Measurements from ENCODE around the gene MEF2A.
"Not testable (repeated sequence)": the region's sequence is repeated elsewhere in the genome, so short reads cannot be mapped to it uniquely, and the experiment has no call there.

MEF2A gene

DNA sequence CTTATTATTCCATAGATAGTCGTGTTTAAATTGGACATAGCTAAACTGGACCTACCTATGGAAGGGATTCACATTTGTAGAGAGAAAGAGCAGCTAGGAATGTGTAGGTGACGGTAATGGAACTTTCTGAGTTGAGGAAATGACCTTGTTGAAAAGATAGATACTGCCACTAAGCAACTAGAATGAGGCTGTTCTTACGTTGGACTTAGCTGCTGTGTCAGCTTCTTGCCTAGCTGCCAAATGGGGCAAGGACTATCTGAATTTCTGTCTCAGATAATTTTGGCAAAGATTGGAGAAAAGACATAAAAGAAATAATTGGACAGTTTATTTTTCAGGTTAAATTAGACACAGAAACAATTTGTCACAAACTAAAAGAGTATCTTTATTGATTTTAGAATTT, 68.8 kb downstream of the MEF2A start:
- H3K9me3 ChIP-seq (ENCODE audit: control insufficient read depth, low read length) = no peaks in the 10 kb centered on the region
- H3K27me3 ChIP-seq (ENCODE audit: control insufficient read depth, insufficient read depth, low read length) = no peaks in the 10 kb centered on the region
- H3K9ac ChIP-seq (ENCODE audit: low read length) = no peak overlapping the region
- H3K4me1 ChIP-seq (ENCODE audit: control insufficient read depth, insufficient read depth, low read length) = no peaks in the 10 kb centered on the region
- H3K36me3 ChIP-seq (ENCODE audit: control insufficient read depth, insufficient read depth, low read length) = no peaks in the 10 kb centered on the region
- no peak overlapping the region for H3K4me3 ChIP-seq (ENCODE audit: low read length)

DNA sequence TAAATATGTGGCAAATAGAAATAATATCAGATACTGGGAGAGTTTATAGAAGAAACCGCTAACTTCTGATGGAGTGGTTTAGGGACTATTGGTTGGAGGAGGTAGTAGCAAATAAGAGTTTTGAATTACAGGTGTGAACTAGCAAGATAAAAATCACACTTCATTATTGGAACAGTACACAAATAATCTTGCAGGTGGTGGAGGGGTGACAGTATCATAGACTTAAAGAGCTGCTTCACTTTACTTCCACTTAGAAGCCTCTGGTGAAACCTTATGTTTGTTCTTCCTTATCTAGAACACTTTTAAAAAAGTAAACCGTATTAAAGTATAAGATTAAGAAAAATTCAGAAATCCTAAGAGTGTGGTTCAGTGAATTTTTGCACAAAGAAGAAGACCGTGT, 69.4 kb downstream of the MEF2A start:
- no peaks in the 10 kb centered on the region for H3K36me3 ChIP-seq (ENCODE audit: control insufficient read depth, insufficient read depth, low read length)
- H3K9ac ChIP-seq (ENCODE audit: low read length) = no peak overlapping the region
- H3K27me3 ChIP-seq (ENCODE audit: control insufficient read depth, insufficient read depth, low read length) = no peaks in the 10 kb centered on the region
- H3K4me1 ChIP-seq (ENCODE audit: control insufficient read depth, insufficient read depth, low read length) = no peaks in the 10 kb centered on the region
- no peaks in the 10 kb centered on the region for H3K9me3 ChIP-seq (ENCODE audit: control insufficient read depth, low read length)
- H3K4me3 ChIP-seq (ENCODE audit: low read length) = no peak overlapping the region

DNA sequence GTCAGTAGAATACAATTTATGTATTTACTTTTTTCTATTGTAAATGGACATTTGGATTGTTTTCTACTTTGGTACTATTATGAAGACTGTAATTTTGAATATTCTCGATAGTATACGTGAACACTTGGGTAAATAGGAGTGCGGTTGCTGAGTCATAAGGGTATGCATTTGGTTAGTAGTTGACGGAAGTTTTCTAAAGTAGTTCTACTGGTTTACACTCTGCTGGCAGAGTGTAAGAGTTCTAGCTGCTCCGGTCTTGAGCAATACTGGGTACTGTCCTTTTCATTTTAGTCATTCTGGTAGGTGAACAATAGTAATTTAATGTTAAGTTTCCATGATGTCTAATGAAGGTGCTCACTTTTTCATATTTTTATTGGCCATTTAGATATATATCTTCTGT, 70.0 kb downstream of the MEF2A start:
- Histone ChIP-seq H3K4me3 (ENCODE audit: low read length) (no peak overlapping the region), H3K4me1 (ENCODE audit: control insufficient read depth, insufficient read depth, low read length) (no peaks in the 10 kb centered on the region), H3K27me3 (ENCODE audit: control insufficient read depth, insufficient read depth, low read length) (no peaks in the 10 kb centered on the region), H3K36me3 (ENCODE audit: control insufficient read depth, insufficient read depth, low read length) (no peaks in the 10 kb centered on the region), H3K9me3 (ENCODE audit: control insufficient read depth, low read length) (no peaks in the 10 kb centered on the region), H3K9ac (ENCODE audit: low read length) (no peak overlapping the region)

DNA sequence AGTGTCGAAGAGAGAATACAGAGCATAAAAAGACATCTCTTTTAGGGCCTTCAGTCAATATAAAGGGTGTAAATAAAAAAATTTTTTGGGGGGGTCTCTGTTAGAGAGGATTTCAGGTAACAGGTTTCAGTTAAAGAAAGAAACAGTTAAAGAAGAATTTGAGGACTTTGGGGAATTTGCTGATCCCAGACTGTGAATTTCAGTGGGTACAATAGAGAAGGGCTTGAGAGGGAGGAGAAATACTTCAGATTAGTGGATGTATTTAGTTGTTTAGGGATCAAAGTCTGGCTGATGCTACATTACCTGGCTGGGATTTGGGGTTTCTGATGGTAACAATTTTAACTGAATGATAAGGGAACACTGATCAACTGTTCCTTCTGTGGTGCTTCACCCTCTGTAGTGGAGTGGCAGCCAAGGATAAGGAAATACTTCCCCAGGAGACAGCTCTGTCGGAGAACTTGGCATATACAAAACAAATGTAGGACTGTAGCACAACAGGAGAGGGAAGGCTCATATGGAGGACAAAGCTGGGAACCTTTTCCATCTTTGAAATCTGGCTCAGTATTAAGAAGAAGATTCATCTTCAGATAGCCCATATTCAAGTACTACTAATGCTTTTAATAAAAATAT, 79.2 kb downstream of the MEF2A start:
- Histone ChIP-seq H3K9me3 (ENCODE audit: control insufficient read depth, low read length) (no peaks in the 10 kb centered on the region), H3K36me3 (ENCODE audit: control insufficient read depth, insufficient read depth, low read length) (no peaks in the 10 kb centered on the region), H3K4me1 (ENCODE audit: control insufficient read depth, insufficient read depth, low read length) (no peaks in the 10 kb centered on the region), H3K4me3 (ENCODE audit: low read length) (no peak overlapping the region), H3K27me3 (ENCODE audit: control insufficient read depth, insufficient read depth, low read length) (no peaks in the 10 kb centered on the region), H3K9ac (ENCODE audit: low read length) (no peak overlapping the region)

DNA sequence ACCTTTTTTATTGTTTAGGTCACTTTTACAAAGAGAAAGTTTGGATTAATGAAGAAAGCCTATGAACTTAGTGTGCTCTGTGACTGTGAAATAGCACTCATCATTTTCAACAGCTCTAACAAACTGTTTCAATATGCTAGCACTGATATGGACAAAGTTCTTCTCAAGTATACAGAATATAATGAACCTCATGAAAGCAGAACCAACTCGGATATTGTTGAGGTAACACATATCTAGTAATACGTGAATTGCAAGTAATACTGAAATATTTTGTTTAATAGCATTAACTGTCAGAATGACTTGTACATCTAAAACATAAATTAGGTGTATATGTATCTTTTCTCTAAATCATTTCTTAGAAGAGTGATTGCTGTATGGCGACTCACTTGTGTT, 79.8 kb downstream of the MEF2A start:
- no peaks in the 10 kb centered on the region for H3K36me3 ChIP-seq (ENCODE audit: control insufficient read depth, insufficient read depth, low read length)

DNA sequence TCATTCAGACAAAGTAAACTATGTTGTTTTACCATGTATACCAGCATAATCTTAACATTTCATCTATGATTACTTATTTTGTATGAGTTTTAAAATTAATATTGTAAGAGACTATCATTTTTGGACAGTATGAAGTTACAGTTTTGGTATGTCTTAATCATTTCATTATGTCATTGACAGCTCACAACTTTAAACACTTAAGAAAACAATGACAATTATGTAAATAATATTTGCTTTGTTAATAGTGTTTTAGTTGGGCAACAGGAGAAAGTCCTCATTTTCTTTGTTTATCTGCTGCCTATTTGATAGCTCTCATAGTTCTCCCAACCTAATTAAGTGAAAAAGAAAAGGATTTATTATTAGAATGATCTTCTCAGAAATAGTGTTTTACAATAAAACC, 80.2 kb downstream of the MEF2A start:
- Histone ChIP-seq H3K36me3 (ENCODE audit: control insufficient read depth, insufficient read depth, low read length) (no peaks in the 10 kb centered on the region), H3K27me3 (ENCODE audit: control insufficient read depth, insufficient read depth, low read length) (no peaks in the 10 kb centered on the region)

More for the DNA sequence above, 79.8 kb downstream of the MEF2A start:
- no peaks in the 10 kb centered on the region for H3K4me1 ChIP-seq (ENCODE audit: control insufficient read depth, insufficient read depth, low read length)
- H3K27me3 ChIP-seq (ENCODE audit: control insufficient read depth, insufficient read depth, low read length) = no peaks in the 10 kb centered on the region
- H3K9ac ChIP-seq (ENCODE audit: low read length) = no peak overlapping the region
- H3K4me3 ChIP-seq (ENCODE audit: low read length) = no peak overlapping the region
- H3K9me3 ChIP-seq (ENCODE audit: control insufficient read depth, low read length) = no peaks in the 10 kb centered on the region

DNA sequence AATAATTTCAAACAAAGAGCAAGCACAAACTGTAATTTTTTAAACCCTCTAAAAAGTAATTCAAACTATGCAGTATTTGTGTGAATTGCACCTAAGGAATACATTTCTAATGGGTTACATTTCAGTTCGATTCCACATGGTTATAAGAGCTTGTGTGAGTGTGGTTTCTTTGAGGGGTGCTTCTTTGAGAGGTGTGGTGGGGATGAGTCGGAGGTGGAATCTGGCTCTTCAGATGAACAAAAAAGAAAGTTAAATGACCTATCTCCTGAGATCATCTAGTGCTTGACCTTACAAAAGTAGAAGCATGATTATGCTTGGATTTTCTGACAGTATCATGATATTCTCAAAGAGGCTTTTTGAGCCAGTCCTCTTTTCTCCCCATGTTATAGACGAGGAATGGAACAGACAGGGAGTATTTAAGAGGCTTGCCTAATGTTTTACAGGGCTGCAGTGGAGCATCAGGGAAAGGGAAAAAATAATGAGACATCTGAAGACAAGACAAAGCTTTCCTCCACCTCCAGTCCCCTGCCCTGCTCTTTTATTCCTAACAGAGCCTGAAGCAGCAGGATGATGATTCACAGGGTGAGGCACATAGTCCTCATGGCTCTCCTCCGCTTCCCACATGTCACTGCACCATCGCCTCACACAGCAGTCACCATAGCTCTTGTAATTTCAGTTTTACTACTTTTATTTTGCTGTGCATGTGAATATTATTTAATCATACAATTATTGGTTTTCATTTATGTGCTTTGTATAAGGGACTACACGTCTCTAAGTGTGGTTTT, 85.4 kb downstream of the MEF2A start:
- Histone ChIP-seq H3K9ac (ENCODE audit: low read length) (no peak overlapping the region), H3K4me1 (ENCODE audit: control insufficient read depth, insufficient read depth, low read length) (no peaks in the 10 kb centered on the region), H3K4me3 (ENCODE audit: low read length) (no peak overlapping the region), H3K36me3 (ENCODE audit: control insufficient read depth, insufficient read depth, low read length) (no peaks in the 10 kb centered on the region), H3K27me3 (ENCODE audit: control insufficient read depth, insufficient read depth, low read length) (no peaks in the 10 kb centered on the region), H3K9me3 (ENCODE audit: control insufficient read depth, low read length) (no peaks in the 10 kb centered on the region)

More for the DNA sequence above, 80.2 kb downstream of the MEF2A start:
- no peak overlapping the region for H3K4me3 ChIP-seq (ENCODE audit: low read length)
- no peak overlapping the region for H3K9ac ChIP-seq (ENCODE audit: low read length)
- no peaks in the 10 kb centered on the region for H3K9me3 ChIP-seq (ENCODE audit: control insufficient read depth, low read length)
- H3K4me1 ChIP-seq (ENCODE audit: control insufficient read depth, insufficient read depth, low read length) = no peaks in the 10 kb centered on the region

DNA sequence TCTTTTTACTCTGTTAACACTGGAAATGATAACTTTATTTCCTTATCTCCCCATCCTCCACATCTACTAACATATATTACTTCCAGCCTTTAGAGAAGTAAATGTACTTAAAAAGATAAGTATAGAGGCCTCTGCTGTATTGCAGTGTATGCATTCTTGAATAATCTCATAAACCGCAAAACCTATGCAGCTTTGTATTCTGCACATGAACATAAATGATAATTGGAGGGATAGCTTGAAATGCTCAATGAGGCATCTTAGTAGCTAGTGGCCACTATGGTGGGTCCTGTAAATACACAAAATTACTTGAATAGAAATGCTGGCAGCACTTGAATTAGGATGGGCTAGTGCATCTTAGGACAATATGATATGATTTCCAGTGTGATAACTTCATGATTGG, 90.4 kb downstream of the MEF2A start:
- Histone ChIP-seq H3K36me3 (ENCODE audit: control insufficient read depth, insufficient read depth, low read length) (no peaks in the 10 kb centered on the region), H3K4me1 (ENCODE audit: control insufficient read depth, insufficient read depth, low read length) (no peaks in the 10 kb centered on the region), H3K9me3 (ENCODE audit: control insufficient read depth, low read length) (no peaks in the 10 kb centered on the region), H3K27me3 (ENCODE audit: control insufficient read depth, insufficient read depth, low read length) (no peaks in the 10 kb centered on the region), H3K4me3 (ENCODE audit: low read length) (no peak overlapping the region), H3K9ac (ENCODE audit: low read length) (no peak overlapping the region)

DNA sequence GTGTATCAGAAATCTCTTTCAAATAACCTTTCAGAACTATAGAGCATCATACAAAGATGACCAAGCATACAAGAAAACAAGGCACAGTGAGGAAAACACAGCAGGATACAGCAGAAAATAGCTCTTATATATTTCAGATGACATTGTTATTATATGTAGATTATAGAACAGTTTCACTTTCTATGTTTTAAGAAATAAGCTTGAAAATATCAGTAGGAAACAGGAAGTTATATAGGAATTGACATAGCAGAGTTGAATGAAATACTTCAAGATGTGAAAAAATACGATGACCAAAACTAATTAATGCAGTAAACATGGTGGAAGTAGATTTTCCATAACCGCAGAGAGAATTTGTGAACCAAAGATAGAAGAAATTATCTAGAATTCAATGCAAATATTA, 92.2 kb downstream of the MEF2A start:
- no peak overlapping the region for H3K9ac ChIP-seq (ENCODE audit: low read length)
- H3K4me1 ChIP-seq (ENCODE audit: control insufficient read depth, insufficient read depth, low read length) = no peaks in the 10 kb centered on the region
- H3K4me3 ChIP-seq (ENCODE audit: low read length) = no peak overlapping the region
- H3K9me3 ChIP-seq (ENCODE audit: control insufficient read depth, low read length) = no peaks in the 10 kb centered on the region
- no peaks in the 10 kb centered on the region for H3K36me3 ChIP-seq (ENCODE audit: control insufficient read depth, insufficient read depth, low read length)
- no peaks in the 10 kb centered on the region for H3K27me3 ChIP-seq (ENCODE audit: control insufficient read depth, insufficient read depth, low read length)

DNA sequence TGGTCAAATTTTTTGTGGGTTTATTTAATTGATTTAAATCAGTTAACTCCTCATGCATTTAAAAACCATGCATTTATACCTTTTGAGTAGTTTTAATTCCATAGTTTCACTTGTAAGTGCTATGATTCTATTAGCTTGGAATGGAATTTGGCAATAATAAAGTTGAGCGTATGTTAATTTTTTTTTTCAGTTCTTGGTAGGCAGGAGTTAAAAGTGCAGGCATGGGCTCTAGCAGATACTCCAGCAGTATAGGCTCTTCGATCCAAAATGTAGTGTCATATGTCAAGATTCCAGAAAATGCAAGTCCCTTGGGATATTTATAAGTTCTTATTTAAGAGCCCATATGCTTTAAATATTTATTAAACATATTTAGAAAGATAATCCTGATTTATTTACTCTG, 97.1 kb downstream of the MEF2A start:
- H3K4me1 ChIP-seq (ENCODE audit: control insufficient read depth, insufficient read depth, low read length) = no peaks in the 10 kb centered on the region
- no peak overlapping the region for H3K9ac ChIP-seq (ENCODE audit: low read length)
- no peak overlapping the region for H3K4me3 ChIP-seq (ENCODE audit: low read length)
- H3K27me3 ChIP-seq (ENCODE audit: control insufficient read depth, insufficient read depth, low read length) = no peaks in the 10 kb centered on the region
- no peaks in the 10 kb centered on the region for H3K9me3 ChIP-seq (ENCODE audit: control insufficient read depth, low read length)
- no peaks in the 10 kb centered on the region for H3K36me3 ChIP-seq (ENCODE audit: control insufficient read depth, insufficient read depth, low read length)

DNA sequence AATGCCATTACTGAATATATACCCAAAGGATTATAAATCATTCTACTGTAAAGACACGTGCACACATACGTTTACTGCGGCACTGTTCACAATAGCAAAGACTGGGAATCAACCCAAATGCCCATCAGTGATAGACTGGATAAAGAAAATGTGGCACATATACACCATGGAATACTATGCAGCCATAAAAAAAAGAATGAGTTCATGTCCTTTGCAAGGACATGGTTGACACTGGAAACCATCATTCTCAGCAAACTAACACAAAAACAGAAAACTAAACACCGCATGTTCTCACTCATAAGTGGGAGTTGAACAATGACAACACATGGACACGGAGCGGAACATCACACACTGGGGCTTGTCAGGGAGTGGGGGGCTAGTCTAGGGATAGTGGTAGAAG, 100.3 kb downstream of the MEF2A start:
- H3K9me3 ChIP-seq (ENCODE audit: control insufficient read depth, low read length); H3K27me3 ChIP-seq (ENCODE audit: control insufficient read depth, insufficient read depth, low read length); H3K4me3 ChIP-seq (ENCODE audit: low read length); H3K9ac ChIP-seq (ENCODE audit: low read length); H3K36me3 ChIP-seq (ENCODE audit: control insufficient read depth, insufficient read depth, low read length); H3K4me1 ChIP-seq (ENCODE audit: control insufficient read depth, insufficient read depth, low read length): not testable (repeated sequence)

DNA sequence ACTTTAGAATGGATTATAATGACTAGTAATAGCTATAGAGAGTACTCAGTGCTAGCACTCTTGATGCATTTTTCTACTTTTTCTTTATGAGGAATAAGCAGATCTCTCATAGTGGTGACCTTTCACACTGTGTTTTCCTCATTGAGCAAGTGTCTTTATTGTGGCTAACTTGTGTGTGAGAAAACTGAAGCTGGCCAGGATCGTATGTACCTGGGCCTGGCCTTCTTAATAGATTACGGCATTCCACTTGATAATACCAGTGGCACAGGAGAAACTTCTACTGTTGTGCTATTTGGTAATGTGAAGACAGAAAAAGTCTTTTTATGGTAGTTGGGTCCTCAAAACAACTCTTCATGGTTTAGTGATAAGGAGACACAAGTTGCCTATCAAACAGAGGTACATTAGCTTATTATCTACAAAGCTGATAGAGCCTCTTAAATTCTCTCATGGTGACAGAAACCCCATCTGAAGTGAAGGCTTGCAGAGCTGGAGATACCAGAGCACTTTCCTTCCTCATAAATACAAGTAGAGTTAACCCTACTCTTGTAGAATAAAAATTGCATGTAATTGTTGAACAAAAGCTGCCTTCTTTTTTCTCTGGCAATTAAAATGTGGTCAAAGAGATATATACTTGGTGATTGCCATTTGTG, 102.9 kb downstream of the MEF2A start:
- no peaks in the 10 kb centered on the region for H3K9me3 ChIP-seq (ENCODE audit: control insufficient read depth, low read length)
- no peak overlapping the region for H3K4me3 ChIP-seq (ENCODE audit: low read length)
- H3K4me1 ChIP-seq (ENCODE audit: control insufficient read depth, insufficient read depth, low read length) = no peaks in the 10 kb centered on the region
- H3K36me3 ChIP-seq (ENCODE audit: control insufficient read depth, insufficient read depth, low read length) = no peaks in the 10 kb centered on the region
- no peak overlapping the region for H3K9ac ChIP-seq (ENCODE audit: low read length)
- H3K27me3 ChIP-seq (ENCODE audit: control insufficient read depth, insufficient read depth, low read length) = no peaks in the 10 kb centered on the region
